Nephron progenitor cell (in vitro differentiated cells): Measurements from ENCODE around the gene TTBK1.

Experiments used
- DNase-seq: peaks from one replicate; pipeline ENCODE4 v3.0.0; 2021
- H3K27ac Mint-ChIP-seq: 2 replicates; pipeline ENCODE4 v1.8.0; 2021; ENCODE audit warnings: mild to moderate bottlenecking, moderate library complexity, mixed read lengths
- H3K27me3 Mint-ChIP-seq: 2 replicates; pipeline ENCODE4 v1.8.0; 2021; ENCODE audit warnings: mild to moderate bottlenecking, low read depth, mixed read lengths; ENCODE audit not compliant: poor library complexity
- H3K36me3 Mint-ChIP-seq: 2 replicates; pipeline ENCODE4 v1.8.0; 2021; ENCODE audit warnings: low read depth, mixed read lengths
- H3K4me1 Mint-ChIP-seq: 2 replicates; pipeline ENCODE4 v1.8.0; 2021; ENCODE audit warnings: mixed read lengths
- H3K4me3 Mint-ChIP-seq: 2 replicates; pipeline ENCODE4 v1.8.0; 2021; ENCODE audit warnings: mild to moderate bottlenecking, moderate library complexity, mixed read lengths
- H3K9me3 Mint-ChIP-seq: 2 replicates; pipeline ENCODE4 v1.8.0; 2021; ENCODE audit warnings: mild to moderate bottlenecking, moderate library complexity, mixed read lengths
- CTCF ChIP-seq: fragments of 200-600 bp; sonication (generic); IDR thresholded peaks from 2 replicates; pipeline ENCODE4 v1.5.0; 2021; ENCODE audit warnings: antibody characterized with exemption

The TTBK1 gene

DNA sequence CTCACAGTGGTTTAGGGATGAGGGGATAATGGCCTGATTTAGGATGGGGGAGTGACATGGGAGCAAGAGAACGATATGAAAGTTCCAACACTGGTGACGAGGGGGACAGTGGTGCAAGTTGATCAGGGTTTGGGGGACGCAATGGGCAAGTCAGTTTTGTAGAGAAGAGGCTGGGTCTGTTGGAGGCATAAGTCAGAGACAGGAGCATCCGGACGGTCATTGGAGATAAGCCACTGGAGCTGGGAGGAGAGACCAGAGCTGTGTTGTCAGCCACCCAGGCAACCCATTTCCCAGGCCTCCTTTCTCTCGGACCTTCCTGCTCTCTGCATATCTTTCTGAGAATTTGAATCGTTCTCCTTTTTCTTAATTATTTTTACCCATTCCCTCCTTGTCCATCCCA lies 23.5 kb upstream of the TTBK1 start:
- DNase-seq: no peak
- Mint-ChIP-seq H3K27ac (no peak overlapping the region), H3K4me3 (no peak overlapping the region), H3K9me3 (no peaks in the 10 kb centered on the region), H3K36me3 (peaks cover 27% of the 10 kb centered on the region), H3K27me3 (peaks cover 2% of the 10 kb centered on the region), H3K4me1 (peaks cover 14% of the 10 kb centered on the region)
- TF ChIP-seq CTCF: no peak

DNA sequence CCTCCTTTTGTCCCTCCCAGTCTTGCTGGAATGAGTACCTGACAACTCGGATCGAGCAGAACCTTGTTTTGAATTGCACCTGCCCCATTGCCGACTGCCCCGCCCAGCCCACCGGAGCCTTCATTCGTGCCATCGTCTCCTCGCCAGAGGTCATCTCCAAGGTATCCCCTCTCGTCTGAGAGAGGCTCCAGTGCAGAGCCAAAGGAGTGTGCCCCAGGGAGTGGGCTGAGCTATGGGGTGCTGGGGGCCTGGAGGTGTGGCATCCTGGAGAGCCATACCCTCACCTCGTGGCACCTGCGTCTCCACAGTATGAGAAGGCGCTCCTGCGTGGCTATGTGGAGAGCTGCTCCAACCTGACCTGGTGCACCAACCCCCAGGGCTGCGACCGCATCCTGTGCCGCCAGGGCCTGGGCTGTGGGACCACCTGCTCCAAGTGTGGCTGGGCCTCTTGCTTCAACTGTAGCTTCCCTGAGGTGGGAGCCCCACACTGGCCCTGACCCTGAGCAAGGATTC lies 22.8 kb upstream of the TTBK1 start:
- no peak for DNase-seq
- no peak overlapping the region for H3K27ac Mint-ChIP-seq
- H3K4me1 Mint-ChIP-seq: peaks cover 14% of the 10 kb centered on the region
- TF ChIP-seq CTCF: no peak
- peaks cover 25% of the 10 kb centered on the region for H3K36me3 Mint-ChIP-seq
- H3K9me3 Mint-ChIP-seq: no peaks in the 10 kb centered on the region
- peaks cover 2% of the 10 kb centered on the region for H3K27me3 Mint-ChIP-seq
- H3K4me3 Mint-ChIP-seq: no peak overlapping the region

DNA sequence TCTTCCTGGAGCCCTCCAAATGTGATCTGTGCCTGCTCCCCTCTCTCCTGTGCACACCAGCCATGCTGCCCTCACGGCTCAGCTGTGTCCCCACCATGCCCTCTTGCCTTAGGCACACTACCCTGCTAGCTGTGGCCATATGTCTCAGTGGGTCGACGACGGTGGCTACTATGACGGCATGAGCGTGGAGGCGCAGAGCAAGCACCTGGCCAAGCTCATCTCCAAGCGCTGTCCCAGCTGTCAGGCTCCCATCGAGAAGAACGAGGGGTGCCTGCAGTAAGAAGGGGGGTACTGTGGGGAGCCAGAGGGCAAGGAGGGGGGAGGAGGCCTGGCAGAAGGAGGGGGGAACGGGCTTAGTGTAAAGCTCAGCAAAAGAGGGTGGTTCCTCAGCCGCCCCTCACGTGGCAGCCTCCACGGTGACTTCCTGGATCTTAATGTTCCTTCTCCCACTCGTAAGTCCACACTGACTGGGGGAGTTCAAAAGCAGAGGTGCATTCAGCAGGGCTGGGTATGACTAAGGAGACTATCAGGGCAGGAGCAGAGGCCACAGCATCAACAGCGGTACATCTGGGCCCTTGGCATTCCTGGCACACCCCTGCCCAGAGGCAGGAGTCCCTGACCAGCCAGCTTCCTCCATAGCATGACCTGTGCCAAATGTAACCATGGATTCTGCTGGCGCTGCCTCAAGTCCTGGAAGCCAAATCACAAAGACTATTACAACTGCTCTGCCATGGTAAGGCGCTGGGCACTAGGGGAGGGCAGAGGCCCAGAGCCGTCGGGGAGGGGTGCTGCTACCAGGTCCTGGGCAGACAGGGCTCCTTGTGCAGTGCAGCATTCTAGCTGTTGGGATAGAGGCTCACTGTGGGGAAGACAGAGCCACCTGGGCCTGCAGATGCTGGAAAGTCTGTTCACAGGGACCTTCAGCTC lies 22.0 kb upstream of the TTBK1 start:
- Mint-ChIP-seq H3K4me3 (no peak overlapping the region), H3K36me3 (peaks cover 29% of the 10 kb centered on the region), H3K4me1 (peaks cover 14% of the 10 kb centered on the region), H3K27me3 (peaks cover 2% of the 10 kb centered on the region), H3K27ac (no peak overlapping the region), H3K9me3 (no peaks in the 10 kb centered on the region)
- no peak for TF ChIP-seq CTCF
- DNase-seq: no peak

DNA sequence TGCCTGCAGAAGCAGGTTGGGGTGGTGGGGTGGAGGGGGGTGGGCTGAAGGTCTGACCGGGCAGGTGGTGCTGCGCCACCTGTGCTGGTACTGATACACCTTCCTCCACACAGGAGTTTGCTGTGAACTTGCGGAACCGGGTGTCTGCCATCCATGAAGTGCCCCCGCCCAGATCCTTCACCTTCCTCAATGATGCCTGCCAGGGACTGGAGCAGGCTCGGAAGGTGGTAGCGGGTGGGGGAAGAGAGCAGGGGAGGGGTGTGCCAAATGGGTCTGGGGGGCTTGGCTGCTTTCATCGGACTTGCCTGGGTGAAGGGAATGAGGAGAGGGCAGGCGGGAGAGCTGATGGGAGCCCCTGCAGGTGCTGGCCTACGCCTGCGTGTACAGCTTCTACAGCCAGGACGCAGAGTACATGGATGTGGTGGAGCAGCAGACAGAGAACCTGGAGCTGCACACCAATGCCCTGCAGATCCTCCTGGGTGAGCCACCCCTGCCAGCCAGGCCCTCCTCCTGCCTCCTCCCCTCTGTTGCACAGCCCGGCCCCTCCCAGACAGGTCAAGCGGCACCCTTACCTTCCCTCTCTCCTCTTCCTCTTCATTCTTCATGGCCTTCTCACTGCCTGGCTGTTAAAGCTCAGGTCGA lies 20.7 kb upstream of the TTBK1 start:
- Mint-ChIP-seq H3K4me3 (no peak overlapping the region), H3K27me3 (peaks cover 2% of the 10 kb centered on the region), H3K4me1 (peaks cover 14% of the 10 kb centered on the region), H3K36me3 (peaks cover 25% of the 10 kb centered on the region), H3K27ac (no peak overlapping the region), H3K9me3 (no peaks in the 10 kb centered on the region)
- DNase-seq: no peak
- TF ChIP-seq CTCF: no peak

DNA sequence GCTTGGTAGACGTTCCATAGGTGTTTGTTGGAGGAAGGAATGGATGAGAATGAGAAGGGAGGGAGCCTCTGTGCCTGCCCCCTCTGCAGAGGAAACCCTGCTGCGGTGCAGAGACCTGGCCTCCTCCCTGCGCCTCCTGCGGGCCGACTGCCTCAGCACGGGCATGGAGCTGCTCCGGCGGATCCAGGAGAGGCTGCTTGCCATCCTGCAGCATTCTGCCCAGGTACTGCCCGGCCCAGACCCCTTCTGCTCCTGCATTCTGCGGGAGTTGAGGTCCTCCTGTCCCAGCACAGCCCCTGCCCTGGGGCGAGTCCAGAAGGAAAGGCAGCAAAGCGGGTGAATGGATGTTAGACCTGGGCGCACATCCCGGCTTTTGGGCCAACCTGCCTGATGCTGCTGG lies 20.1 kb upstream of the TTBK1 start:
- H3K27ac Mint-ChIP-seq: no peak overlapping the region
- no peaks in the 10 kb centered on the region for H3K9me3 Mint-ChIP-seq
- H3K36me3 Mint-ChIP-seq: peaks cover 23% of the 10 kb centered on the region

More for the DNA sequence above, 20.1 kb upstream of the TTBK1 start:
- Mint-ChIP-seq H3K4me1 (peaks cover 14% of the 10 kb centered on the region), H3K27me3 (peaks cover 2% of the 10 kb centered on the region), H3K4me3 (no peak overlapping the region)
- DNase-seq: no peak
- TF ChIP-seq CTCF: no peak
